Glutamatergic neuron (in vitro differentiated cells): ENCODE measurements around the gene PDE8B. TPM values are rescaled to one million over a fixed set of nuclear protein-coding genes. Genes with fewer than 3 reads are reported as not detected.

Experiments used
- DNase-seq: peaks from one replicate; pipeline ENCODE4 v3.0.0; 2022
- H3K27ac Mint-ChIP-seq: one replicate; pipeline ENCODE4 v1.8.0; 2020; ENCODE audit warnings: mild to moderate bottlenecking, mixed read lengths, inconsistent platforms; ENCODE audit not compliant: unreplicated experiment
- H3K27me3 Mint-ChIP-seq: one replicate; pipeline ENCODE4 v1.8.0; 2020; ENCODE audit warnings: mild to moderate bottlenecking, moderate library complexity, mixed read lengths, inconsistent platforms; ENCODE audit not compliant: unreplicated experiment
- H3K36me3 Mint-ChIP-seq: one replicate; pipeline ENCODE4 v1.8.0; 2020; ENCODE audit warnings: mild to moderate bottlenecking, mixed read lengths, inconsistent platforms; ENCODE audit not compliant: unreplicated experiment
- H3K4me1 Mint-ChIP-seq: one replicate; pipeline ENCODE4 v1.8.0; 2020; ENCODE audit warnings: mild to moderate bottlenecking, low read depth, mixed read lengths, inconsistent platforms; ENCODE audit not compliant: unreplicated experiment
- H3K4me3 Mint-ChIP-seq: one replicate; pipeline ENCODE4 v1.8.0; 2020; ENCODE audit warnings: mild to moderate bottlenecking, mixed read lengths, inconsistent platforms; ENCODE audit not compliant: unreplicated experiment
- H3K9me3 Mint-ChIP-seq: one replicate; pipeline ENCODE4 v1.8.0; 2020; ENCODE audit warnings: mild to moderate bottlenecking, moderate library complexity, mixed read lengths, inconsistent platforms; ENCODE audit not compliant: unreplicated experiment
- CTCF ChIP-seq: fragments of 200-600 bp; sonication (generic); IDR thresholded peaks from one replicate; pipeline ENCODE4 v1.5.0; 2021; ENCODE audit not compliant: partially characterized antibody, unreplicated experiment
- total RNA-seq: library from RNA; stranded (reverse); fragmentation: NEBNext Ultra II Directional; extraction: Animal tissue kit (Norgen Biotek cat#: 25700); gene quantifications from one replicate; pipeline ENCODE4 v1.2.1, GENCODE V29; 2021; ENCODE audit not compliant: unreplicated experiment

PDE8B gene
- total RNA-seq, 1 donor from 2014 or later = 1.1 TPM

DNA sequence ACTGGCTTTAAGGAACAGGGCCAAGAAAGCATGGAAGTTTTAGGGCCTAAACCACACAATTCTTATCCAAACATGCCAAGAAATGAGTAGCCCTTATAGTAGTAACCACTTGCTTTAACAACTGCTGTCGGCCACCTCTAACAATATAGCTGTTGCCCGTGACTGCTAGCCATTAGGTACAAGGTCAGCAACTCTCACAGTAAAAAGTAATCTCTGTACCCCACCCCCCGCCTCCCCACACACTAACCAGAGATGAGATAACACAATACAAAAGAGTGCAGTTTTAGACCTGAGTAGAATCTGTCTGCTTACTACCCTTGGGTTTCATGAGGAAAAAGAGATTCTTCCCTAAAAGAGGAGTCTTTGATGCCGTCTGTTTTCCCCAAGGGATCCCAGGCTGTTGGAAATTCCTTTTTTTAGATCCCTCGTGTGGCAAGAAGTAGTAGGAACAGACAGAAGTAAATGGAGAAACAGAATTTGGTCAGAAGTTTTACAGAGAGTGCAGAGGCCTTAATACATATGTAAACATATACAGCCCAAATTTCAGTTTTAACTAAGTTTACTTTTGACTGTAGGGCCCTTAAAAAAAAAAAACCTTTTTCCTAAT, 187.3 kb downstream of the PDE8B start:
- H3K27ac Mint-ChIP-seq = peak overlapping the region; percentile 87
- TF ChIP-seq CTCF = no peak

DNA sequence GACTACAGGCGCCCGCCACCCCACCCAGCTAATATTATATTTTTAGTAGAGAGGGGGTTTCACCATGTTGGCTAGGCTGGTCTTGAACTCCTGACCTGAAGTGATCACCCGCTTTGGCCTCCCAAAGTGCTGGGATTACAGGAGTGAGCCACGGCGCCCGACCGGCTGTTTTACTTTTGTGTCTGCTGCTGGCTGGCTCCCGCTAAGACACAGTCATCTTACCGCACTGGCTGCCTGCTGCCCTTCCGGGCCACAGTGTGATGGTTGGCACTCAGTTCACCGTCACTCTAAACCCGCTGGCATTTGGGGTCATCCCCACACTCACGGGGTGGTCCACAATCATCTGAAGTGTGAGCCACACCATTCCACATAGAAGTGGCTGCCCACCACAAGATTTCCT, 188.0 kb downstream of the PDE8B start:
- H3K4me3 Mint-ChIP-seq = no peak overlapping the region
- no peaks in the 10 kb centered on the region for H3K36me3 Mint-ChIP-seq
- H3K27me3 Mint-ChIP-seq = peaks cover 2% of the 10 kb centered on the region
- TF ChIP-seq CTCF = no peak
- no peak for DNase-seq
- H3K4me1 Mint-ChIP-seq = peaks cover 23% of the 10 kb centered on the region
- peaks cover 3% of the 10 kb centered on the region for H3K9me3 Mint-ChIP-seq
- peak overlapping the region; percentile 66 for H3K27ac Mint-ChIP-seq

More for the DNA sequence above, 187.3 kb downstream of the PDE8B start:
- Mint-ChIP-seq H3K27me3 (peaks cover 2% of the 10 kb centered on the region), H3K4me3 (no peak overlapping the region), H3K36me3 (no peaks in the 10 kb centered on the region), H3K4me1 (peaks cover 24% of the 10 kb centered on the region), H3K9me3 (peaks cover 3% of the 10 kb centered on the region)
- no peak for DNase-seq

DNA sequence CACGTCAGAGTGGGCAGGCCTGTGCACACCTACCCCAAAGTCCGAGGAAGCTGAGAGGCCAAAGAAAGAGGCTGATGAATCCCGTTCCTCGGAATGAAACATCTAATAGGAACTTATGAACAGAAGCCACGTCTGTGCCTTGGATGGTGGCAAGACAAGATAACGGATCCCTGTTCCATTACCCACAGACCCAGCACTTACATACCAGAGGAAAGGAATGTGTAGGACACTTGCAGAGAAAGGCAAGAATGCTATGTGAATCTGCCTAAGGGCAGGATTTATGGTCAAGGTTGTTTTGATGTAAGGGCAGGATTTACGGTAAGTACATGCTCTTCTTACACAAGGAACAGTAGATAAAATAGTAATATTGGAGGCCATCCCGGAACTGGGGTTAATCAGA, 188.4 kb downstream of the PDE8B start:
- Mint-ChIP-seq H3K27me3 (peaks cover 2% of the 10 kb centered on the region), H3K36me3 (no peaks in the 10 kb centered on the region), H3K9me3 (peaks cover 3% of the 10 kb centered on the region), H3K4me3 (no peak overlapping the region), H3K4me1 (peaks cover 23% of the 10 kb centered on the region), H3K27ac (peak overlapping the region; percentile 66)
- TF ChIP-seq CTCF = no peak
- no peak for DNase-seq

GRCh38 chr5:77400645-77401044, 190.2 kb downstream of the PDE8B start:
- Mint-ChIP-seq H3K27me3 (peaks cover 3% of the 10 kb centered on the region), H3K27ac (no peak overlapping the region), H3K4me1 (peaks cover 23% of the 10 kb centered on the region), H3K36me3 (no peaks in the 10 kb centered on the region), H3K9me3 (peaks cover 5% of the 10 kb centered on the region), H3K4me3 (no peak overlapping the region)
- no peak for TF ChIP-seq CTCF
- DNase-seq = no peak

DNA sequence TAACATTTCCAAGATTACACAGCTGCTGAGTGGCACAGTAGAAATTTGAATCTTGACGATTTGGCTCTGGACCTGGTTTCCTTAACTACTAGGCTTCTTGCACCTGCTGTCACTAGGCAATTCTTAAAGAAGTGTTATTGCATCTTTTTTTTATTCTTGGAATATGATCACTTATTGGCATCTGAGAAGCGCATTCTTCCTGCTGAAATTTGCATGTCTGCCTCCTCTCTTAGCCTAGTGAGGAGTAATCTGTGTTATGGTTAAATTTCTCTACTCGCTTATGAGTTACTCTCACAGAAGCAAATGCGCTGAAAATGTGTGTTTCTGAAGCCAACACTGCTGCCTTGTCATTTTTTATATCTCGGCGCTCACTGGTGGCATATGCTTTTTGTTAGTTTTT, 192.3 kb downstream of the PDE8B start:
- H3K4me3 Mint-ChIP-seq = no peak overlapping the region
- H3K27ac Mint-ChIP-seq = no peak overlapping the region
- H3K4me1 Mint-ChIP-seq = peaks cover 8% of the 10 kb centered on the region
- H3K9me3 Mint-ChIP-seq = peaks cover 3% of the 10 kb centered on the region
- no peak for DNase-seq
- TF ChIP-seq CTCF = no peak
- no peaks in the 10 kb centered on the region for H3K36me3 Mint-ChIP-seq
- H3K27me3 Mint-ChIP-seq = peaks cover 2% of the 10 kb centered on the region
